GM12874 (cell line): ENCODE results near the gene CHP1.

ENCODE experiments used
- CTCF ChIP-seq: IDR thresholded peaks from 2 replicates; pipeline ENCODE4 v1.5.1; 2011; ENCODE audit warnings: low read depth, mild to moderate bottlenecking, control low read depth, low read length, moderate library complexity; ENCODE audit not compliant: insufficient read depth

Gene CHP1

GRCh38 chr15:41235929-41236328 lies 4.9 kb downstream of the CHP1 start:
- no peak for TF ChIP-seq CTCF

- TF ChIP-seq CTCF = no peak
Observed at GRCh38 chr15:41238100-41238499, 7.0 kb downstream of the CHP1 start.

GRCh38 chr15:41241221-41241964 lies 10.3 kb downstream of the CHP1 start:
- TF ChIP-seq CTCF = no peak

- TF ChIP-seq CTCF = no peak
Observed at GRCh38 chr15:41251411-41251810, 20.3 kb downstream of the CHP1 start.

GRCh38 chr15:41254560-41254959 lies 23.5 kb downstream of the CHP1 start:
- TF ChIP-seq CTCF = no peak

- no peak for TF ChIP-seq CTCF
Observed at GRCh38 chr15:41256103-41256502, 25.0 kb downstream of the CHP1 start.

GRCh38 chr15:41256577-41257038 lies 25.5 kb downstream of the CHP1 start:
- no peak for TF ChIP-seq CTCF
